GM23248 (cell line): ENCODE data around the gene CACNG3. TPM values are rescaled to one million over a fixed set of nuclear protein-coding genes. Genes with fewer than 3 reads are reported as not detected.
"Not testable (repeated sequence)": the region's sequence is repeated elsewhere in the genome, so short reads cannot be mapped to it uniquely, and the experiment has no call there.

ENCODE experiments used
- DNase-seq: peaks from one replicate; pipeline ENCODE4 v3.0.0-alpha.2; 2015
- H2AFZ ChIP-seq: fragments of 200-600 bp; sonication (generic); 2 replicates; pipeline ENCODE4 v1.6.1; 2016; ENCODE audit warnings: antibody characterized with exemption
- H3F3A ChIP-seq: fragments of 200-600 bp; sonication (generic); 2 replicates; pipeline ENCODE4 v1.6.1; 2016; ENCODE audit warnings: mild to moderate bottlenecking, antibody characterized with exemption, mixed run types; ENCODE audit not compliant: insufficient read depth
- H3K27ac ChIP-seq: fragments of 200-600 bp; sonication (generic); 2 replicates; pipeline ENCODE4 v1.5.1; 2016; ENCODE audit warnings: mild to moderate bottlenecking
- H3K27me3 ChIP-seq: fragments of 200-600 bp; sonication (generic); replicated peaks from 2 replicates; pipeline ENCODE4 v1.6.1; 2016; ENCODE audit warnings: mild to moderate bottlenecking; ENCODE audit not compliant: insufficient read depth
- H3K36me3 ChIP-seq: fragments of 200-600 bp; sonication (generic); 2 replicates; pipeline ENCODE4 v1.6.1; 2016; ENCODE audit warnings: low read depth, mild to moderate bottlenecking
- H3K4me1 ChIP-seq: fragments of 200-600 bp; sonication (generic); 2 replicates; pipeline ENCODE4 v1.6.1; 2016; ENCODE audit warnings: mild to moderate bottlenecking; ENCODE audit not compliant: insufficient read depth
- H3K4me2 ChIP-seq: fragments of 200-600 bp; sonication (generic); one replicate; pipeline ENCODE4 v1.6.1; 2016; ENCODE audit warnings: mild to moderate bottlenecking; ENCODE audit not compliant: unreplicated experiment
- H3K4me3 ChIP-seq: fragments of 200-600 bp; sonication (generic); 2 replicates; pipeline ENCODE4 v1.5.1; 2016; ENCODE audit warnings: mild to moderate bottlenecking
- H3K79me2 ChIP-seq: fragments of 200-600 bp; sonication (generic); 2 replicates; pipeline ENCODE4 v1.6.1; 2016; ENCODE audit warnings: mild to moderate bottlenecking; ENCODE audit not compliant: insufficient read depth
- H3K9ac ChIP-seq: fragments of 200-600 bp; sonication (generic); 2 replicates; pipeline ENCODE4 v1.6.1; 2016; ENCODE audit warnings: mild to moderate bottlenecking
- H3K9me2 ChIP-seq: fragments of 200-600 bp; sonication (generic); 2 replicates; pipeline ENCODE4 v1.6.1; 2016; ENCODE audit warnings: mixed run types, mild to moderate bottlenecking, moderate library complexity; ENCODE audit not compliant: insufficient read depth
- H3K9me3 ChIP-seq: fragments of 200-600 bp; sonication (generic); one replicate; pipeline ENCODE4 v1.6.1; 2017; ENCODE audit warnings: low read depth
- H4K20me1 ChIP-seq: fragments of 200-600 bp; sonication (generic); 2 replicates; pipeline ENCODE4 v1.6.0; 2016; ENCODE audit not compliant: insufficient read depth
- EZH2 ChIP-seq: fragments of 200-600 bp; sonication (generic); IDR thresholded peaks from 2 replicates; pipeline ENCODE4 v1.6.1; 2018; ENCODE audit warnings: antibody characterized with exemption, mild to moderate bottlenecking; ENCODE audit not compliant: insufficient read depth, poor library complexity, severe bottlenecking
- EZH2phosphoT487 ChIP-seq: fragments of 200-600 bp; sonication (generic); IDR thresholded peaks from 2 replicates; pipeline ENCODE4 v1.6.1; 2018; ENCODE audit warnings: antibody characterized with exemption, moderate library complexity, mild to moderate bottlenecking, low read depth; ENCODE audit not compliant: insufficient read depth
- WGBS, 2 experiments: methylation state at CpG; one replicate each; pipeline ENCODE4 v1.1.6; 2015 to 2017; ENCODE audit warnings: low lambda C conversion rate in 2 of 2, low coverage in 1 of 2; ENCODE audit errors: missing lambda C conversion rate in 2 of 2; 5-methylcytosine and 5-hydroxymethylcytosine counted together
- in situ Hi-C: fragments of 300-500 bp; cut with MboI; formaldehyde crosslinking; loops from 2 replicates; pipeline ENCODE4 v1.15.0; 2020
- polyA plus RNA-seq: library from polyadenylated mRNA; unstranded; fragments of >200 nt; fragmentation: Nextera tagmentation; extraction: Ambion mirVana; gene quantifications from 2 replicates; pipeline ENCODE4 v1.2.1, GENCODE V29; 2016
- total RNA-seq: library from RNA; depleted of rRNA; stranded (reverse); fragments of >200 nt; shearing (Covaris generic); gene quantifications from 2 replicates; pipeline ENCODE4 v1.2.3, GENCODE V29; 2014

Gene CACNG3
- total and polyA plus RNA-seq, 2 experiments from 2014 or later, result not detected

DNA sequence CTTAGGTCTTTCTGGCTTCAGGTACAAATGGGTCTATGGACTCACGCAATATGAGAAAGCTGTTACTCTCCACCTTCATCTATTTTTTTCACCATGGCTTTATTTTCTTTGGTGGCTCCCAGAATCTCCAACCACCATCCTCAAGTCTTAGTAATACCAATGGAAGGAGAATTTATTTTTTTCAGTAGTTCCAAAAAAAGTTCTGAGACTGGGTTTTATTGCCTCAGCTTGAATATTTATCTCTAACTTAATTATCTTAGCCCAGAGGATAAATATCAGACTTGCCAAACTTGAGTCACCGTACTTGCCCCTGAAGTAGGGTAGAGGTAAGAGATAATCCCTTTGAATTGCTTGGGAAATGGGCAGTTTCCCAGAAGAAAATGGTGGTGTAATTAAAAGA, 23.2 kb upstream of the CACNG3 start:
- H3K4me3 ChIP-seq, result no peak overlapping the region
- in situ Hi-C loops, result no loop called here

GRCh38 chr16:24234737-24235136, 21.4 kb upstream of the CACNG3 start:
- in situ Hi-C loops, result no loop called here
- WGBS, 2 experiments, result 32 to 44% methylated on average over 5 of the region's 5 CpGs
- TF ChIP-seq EZH2phosphoT487, result no peak
- TF ChIP-seq EZH2, result no peak

More for the DNA sequence above, 23.2 kb upstream of the CACNG3 start:
- Histone ChIP-seq H3K36me3 (no peaks in the 10 kb centered on the region), H3K79me2 (no peaks in the 10 kb centered on the region), H3K9me2 (no peaks in the 10 kb centered on the region), H3K4me2 (no peak overlapping the region), H2AFZ (no peak overlapping the region), H4K20me1 (no peaks in the 10 kb centered on the region), H3K27me3 (no peaks in the 10 kb centered on the region), H3F3A (no peaks in the 10 kb centered on the region), H3K27ac (no peak overlapping the region), H3K4me1 (no peaks in the 10 kb centered on the region), H3K9ac (no peak overlapping the region), H3K9me3 (no peaks in the 10 kb centered on the region)
- no peak for TF ChIP-seq EZH2
- no peak for TF ChIP-seq EZH2phosphoT487
- no peak for DNase-seq
- 33 to 36% methylated on average over 2 of the region's 2 CpGs for WGBS, 2 experiments

DNA sequence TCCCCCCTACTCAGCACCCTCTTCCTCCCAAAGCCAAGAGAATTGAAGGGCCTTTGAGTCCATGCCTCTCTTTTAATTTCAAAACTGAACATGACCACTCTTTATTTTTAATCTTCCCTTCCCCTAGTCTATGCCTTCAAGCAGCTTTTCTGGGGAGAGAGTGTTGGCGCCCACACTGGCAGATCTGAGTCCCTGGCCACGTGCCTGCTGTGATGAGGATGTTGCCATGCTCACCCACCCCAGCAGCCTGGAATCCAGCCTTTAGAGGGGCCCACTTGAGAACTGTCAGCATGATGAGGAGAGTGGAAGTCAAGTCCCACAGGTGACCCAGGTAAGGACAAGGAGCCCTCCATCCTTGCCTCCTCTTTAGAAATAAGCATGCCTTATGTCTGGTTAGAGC, 20.3 kb upstream of the CACNG3 start:
- 14 to 24% methylated on average over 2 of the region's 2 CpGs for WGBS, 2 experiments
- Histone ChIP-seq H3K9me3 (no peaks in the 10 kb centered on the region), H3F3A (no peaks in the 10 kb centered on the region), H3K9me2 (no peaks in the 10 kb centered on the region), H3K27ac (no peak overlapping the region), H3K4me1 (no peaks in the 10 kb centered on the region), H3K4me2 (no peak overlapping the region), H2AFZ (no peak overlapping the region), H3K79me2 (no peaks in the 10 kb centered on the region), H3K4me3 (no peak overlapping the region), H3K36me3 (no peaks in the 10 kb centered on the region), H3K9ac (no peak overlapping the region), H3K27me3 (no peaks in the 10 kb centered on the region), H4K20me1 (no peaks in the 10 kb centered on the region)
- in situ Hi-C loops, result no loop called here
- DNase-seq, result no peak
- no peak for TF ChIP-seq EZH2
- no peak for TF ChIP-seq EZH2phosphoT487

More at GRCh38 chr16:24234737-24235136, 21.4 kb upstream of the CACNG3 start:
- Histone ChIP-seq H3K36me3 (no peaks in the 10 kb centered on the region), H3K27ac (no peak overlapping the region), H3K9ac (no peak overlapping the region), H3K27me3 (no peaks in the 10 kb centered on the region), H3K9me2 (no peaks in the 10 kb centered on the region), H4K20me1 (no peaks in the 10 kb centered on the region), H2AFZ (no peak overlapping the region), H3K9me3 (no peaks in the 10 kb centered on the region), H3K4me1 (no peaks in the 10 kb centered on the region), H3K79me2 (no peaks in the 10 kb centered on the region), H3K4me2 (no peak overlapping the region), H3K4me3 (no peak overlapping the region), H3F3A (no peaks in the 10 kb centered on the region)
- DNase-seq, result no peak

DNA sequence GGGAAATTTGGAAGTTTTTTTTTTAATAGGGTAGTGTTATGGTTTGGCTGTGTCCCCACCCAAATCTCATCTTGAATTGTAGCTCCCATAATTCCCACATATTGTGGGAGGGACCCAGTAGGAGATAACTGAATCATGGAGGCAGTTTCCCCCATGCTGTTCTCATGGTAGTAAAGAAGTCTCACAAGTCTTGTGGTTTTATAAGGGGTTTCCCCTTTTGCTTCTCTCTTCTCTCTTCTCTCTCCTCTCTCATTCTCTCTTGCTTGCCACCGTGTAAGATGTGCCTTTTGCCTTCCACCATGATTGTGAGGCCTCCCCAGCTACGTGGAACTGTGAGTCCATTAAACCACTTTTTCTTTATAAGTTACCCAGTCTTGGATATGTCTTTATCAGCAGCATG, 17.3 kb upstream of the CACNG3 start:
- H3F3A ChIP-seq, H3K27ac ChIP-seq, H3K27me3 ChIP-seq, H3K9ac ChIP-seq, H2AFZ ChIP-seq, H3K9me2 ChIP-seq, H4K20me1 ChIP-seq, DNase-seq, H3K79me2 ChIP-seq, H3K4me3 ChIP-seq, H3K4me2 ChIP-seq, H3K36me3 ChIP-seq, H3K9me3 ChIP-seq, in situ Hi-C loops, H3K4me1 ChIP-seq: not testable (repeated sequence)
- WGBS, 2 experiments, result 0 to 4% methylated on average over 2 of the region's 2 CpGs

DNA sequence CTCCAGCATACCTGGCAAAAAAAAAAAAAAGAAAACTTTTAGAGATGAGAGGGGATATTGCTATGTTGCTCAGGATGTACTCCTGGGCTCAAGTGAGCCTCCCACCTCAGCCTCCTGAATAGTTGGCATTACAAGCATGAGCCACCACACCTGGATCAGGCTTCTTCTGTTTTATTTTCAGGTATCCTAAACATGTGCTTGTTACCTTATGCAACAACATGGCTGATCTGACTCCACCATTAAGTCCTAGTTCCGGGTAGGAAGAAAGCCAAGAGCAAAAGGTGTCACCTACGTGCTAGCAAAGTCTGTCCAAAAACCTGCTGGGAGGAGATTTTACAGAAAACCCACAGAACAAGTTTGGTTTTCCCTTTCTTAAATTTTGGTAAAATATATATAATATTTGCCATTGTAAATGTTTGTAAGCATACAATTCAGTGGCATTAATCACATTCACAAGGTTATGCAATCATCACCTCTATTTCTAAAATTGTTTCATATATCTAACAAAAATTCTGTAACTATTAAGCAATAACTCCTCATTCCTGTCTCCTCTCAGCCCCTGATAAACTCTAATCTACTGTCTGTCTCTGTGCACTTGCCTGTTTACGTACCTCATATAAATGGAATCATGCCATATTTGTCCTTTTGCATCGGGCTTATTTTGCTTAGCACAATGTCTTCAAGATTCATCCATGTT, 9.1 kb upstream of the CACNG3 start:
- Histone ChIP-seq H3K27me3 (no peaks in the 10 kb centered on the region), H3K36me3 (no peaks in the 10 kb centered on the region), H3K4me1 (no peaks in the 10 kb centered on the region), H3K9ac (no peak overlapping the region), H3K27ac (no peak overlapping the region), H4K20me1 (no peaks in the 10 kb centered on the region), H2AFZ (no peak overlapping the region), H3K79me2 (no peaks in the 10 kb centered on the region), H3K9me3 (no peaks in the 10 kb centered on the region), H3K9me2 (no peaks in the 10 kb centered on the region), H3F3A (no peaks in the 10 kb centered on the region), H3K4me2 (no peak overlapping the region), H3K4me3 (no peak overlapping the region)
- DNase-seq, result no peak
- no peak for TF ChIP-seq EZH2
- TF ChIP-seq EZH2phosphoT487, result no peak
- in situ Hi-C loops, result no loop called here
- 7 to 11% methylated on average over 4 of the region's 4 CpGs for WGBS, 2 experiments
